ENCODE results near the gene ZSCAN1.

Gene ZSCAN1

GRCh38 chr19:58084596-58085347, 50.9 kb downstream of the ZSCAN1 start:
- no peak for DNase-seq

DNA sequence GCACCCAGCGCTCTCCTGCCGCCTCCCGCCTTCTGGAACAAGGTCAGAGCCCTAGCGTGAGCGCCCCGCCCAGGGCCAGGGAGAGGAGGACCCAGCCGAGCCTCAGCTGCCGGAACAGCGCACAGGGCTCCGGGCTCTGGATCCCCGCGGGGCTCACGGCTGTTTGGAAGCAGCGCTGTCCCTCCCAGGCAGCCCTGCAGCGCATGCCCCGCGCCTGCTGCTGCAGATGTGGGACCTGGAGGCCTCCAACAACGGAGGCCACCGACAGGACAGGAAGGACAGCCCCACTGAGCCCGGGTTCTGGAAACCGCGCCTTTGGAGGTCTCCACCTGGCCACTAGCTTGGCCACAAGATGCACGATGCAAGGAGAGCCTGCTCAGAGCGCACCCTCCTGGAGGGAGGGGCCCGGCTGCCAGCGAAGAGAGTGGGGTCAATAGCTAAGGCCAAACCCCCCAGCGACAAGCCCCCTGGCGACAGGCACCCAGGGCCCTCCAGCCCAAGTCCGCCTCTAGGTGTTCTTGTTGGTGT, 51.6 kb downstream of the ZSCAN1 start:
- no peak for DNase-seq

DNA sequence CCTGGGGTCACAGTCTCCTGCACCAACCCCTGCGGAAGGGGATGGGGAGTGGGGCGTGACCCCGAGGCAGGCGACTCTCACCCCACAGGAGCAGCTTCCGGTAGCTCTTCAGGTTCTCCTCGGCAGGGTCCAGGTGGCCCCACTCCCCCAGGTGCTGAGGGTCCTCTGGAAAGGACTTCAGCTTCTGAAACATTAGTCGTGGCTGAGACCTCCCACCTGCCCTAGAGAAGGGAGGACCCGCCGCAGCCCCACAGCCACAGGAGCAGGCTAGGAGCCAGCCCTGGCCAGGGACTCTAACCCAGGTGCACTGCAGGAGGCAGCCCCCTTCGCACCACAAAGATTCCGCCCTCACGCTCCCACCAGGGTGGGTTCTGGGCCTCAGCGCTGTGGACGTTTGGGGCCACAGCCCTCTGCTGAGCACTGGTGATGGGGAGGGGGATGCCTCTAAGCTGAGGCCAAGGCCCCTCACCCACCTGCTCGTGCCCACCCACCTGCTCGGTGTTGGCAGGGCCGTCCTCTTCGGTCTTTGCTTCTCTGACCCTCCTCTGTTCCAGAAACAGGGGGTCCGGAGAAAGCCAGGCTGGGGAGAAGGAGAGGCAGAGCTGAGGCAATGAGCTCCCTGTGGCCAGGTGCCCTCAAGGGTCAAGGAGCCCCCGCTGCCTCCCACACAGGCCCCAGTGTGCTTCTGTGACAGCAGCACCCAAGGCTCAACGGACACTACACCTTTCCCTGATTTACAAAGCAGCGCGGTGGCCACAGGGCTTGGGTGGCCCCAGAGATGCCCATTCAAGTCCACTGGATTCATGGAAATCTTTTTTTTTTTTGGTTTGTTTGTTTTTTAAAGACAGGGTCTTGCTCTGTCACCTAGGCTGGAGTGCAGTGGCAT, 53.2 kb downstream of the ZSCAN1 start:
- DNase-seq, result no peak

- DNase-seq, result no peak
Observed at GRCh38 chr19:58088521-58089052, 54.8 kb downstream of the ZSCAN1 start.

DNA sequence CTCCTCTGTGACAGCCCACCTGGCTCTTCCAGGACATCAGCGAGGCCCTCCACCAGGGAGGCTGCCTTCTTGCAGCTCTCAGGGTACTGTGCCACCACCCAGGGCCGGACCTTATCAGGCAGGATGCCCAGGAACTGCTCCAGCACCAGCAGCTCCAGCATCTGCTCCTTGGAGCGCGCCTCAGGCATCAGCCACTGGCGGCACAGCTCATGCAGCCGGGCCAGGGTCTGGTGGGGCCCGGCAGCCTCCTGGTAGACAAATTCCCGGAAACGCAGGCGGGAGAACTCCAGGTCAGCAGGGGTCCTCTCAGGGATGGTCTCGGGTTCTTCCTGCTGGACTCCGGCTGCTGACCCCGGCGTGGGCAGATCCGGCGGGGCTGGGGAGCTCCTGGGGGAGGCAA, 56.0 kb downstream of the ZSCAN1 start:
- no peak for DNase-seq

DNA sequence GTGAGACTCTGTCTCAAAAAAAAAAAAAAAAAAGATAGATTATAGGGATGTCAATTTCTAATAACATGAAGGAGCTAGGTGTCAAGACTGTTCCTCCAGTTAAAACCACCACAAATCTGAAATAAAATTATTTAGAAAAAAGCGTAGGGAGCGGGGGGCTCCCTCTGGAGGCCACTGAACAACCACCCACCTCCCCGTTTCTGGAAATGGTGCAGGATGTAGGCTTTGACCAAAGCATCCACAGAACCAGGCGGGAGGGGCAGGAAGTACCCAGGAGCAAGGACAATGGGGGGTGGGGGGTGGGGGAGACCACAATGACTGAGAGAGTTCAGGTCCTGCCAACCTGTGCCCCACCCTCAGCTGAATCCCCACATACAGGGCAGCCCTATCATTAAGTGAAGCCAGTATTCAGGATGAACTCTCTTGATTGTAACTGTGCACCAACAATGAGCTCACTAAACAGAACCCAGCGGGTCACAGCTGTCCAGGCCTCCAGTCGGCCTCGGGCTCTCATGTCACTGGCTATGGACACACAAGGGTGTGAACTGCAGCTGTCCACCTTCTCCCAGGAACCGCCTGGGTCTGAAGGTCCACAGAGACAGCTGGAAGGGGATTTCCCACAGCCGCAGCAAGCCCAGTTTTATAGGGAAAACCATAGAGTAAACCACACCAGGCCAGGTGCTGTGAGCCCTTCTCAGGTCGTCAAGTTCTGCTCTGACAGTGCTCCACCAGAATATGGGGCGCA, 57.6 kb downstream of the ZSCAN1 start:
- no peak for DNase-seq

- DNase-seq, result no peak
Observed at GRCh38 chr19:58093071-58093470, 59.2 kb downstream of the ZSCAN1 start.

- DNase-seq, result no peak
Observed at GRCh38 chr19:58095328-58095727, 61.5 kb downstream of the ZSCAN1 start.

- DNase-seq, result no peak
Observed at GRCh38 chr19:58096884-58097283, 63.1 kb downstream of the ZSCAN1 start.

- no peak for DNase-seq
Observed at GRCh38 chr19:58097349-58097748, 63.5 kb downstream of the ZSCAN1 start.

- peak; percentile 97 for DNase-seq
Observed at GRCh38 chr19:58097781-58098681, 64.2 kb downstream of the ZSCAN1 start, which contains the start of gene ZSCAN18. ZSCAN18 (minus strand) TSS chr19:58098231; CDS start chr19:58090267, 7,964 bp downstream.

- DNase-seq, result no peak
Observed at GRCh38 chr19:58098682-58098998, 64.8 kb downstream of the ZSCAN1 start.
